Panc1 (cell line): ENCODE measurements around the gene AUP1.

Experiments used
- TCF7L2 ChIP-seq: IDR thresholded peaks from 2 replicates; pipeline ENCODE4 v1.6.1; 2011; ENCODE audit warnings: mild to moderate bottlenecking, low read depth, low read length, inconsistent platforms
- TF ChIP-seq, protein P1 (sequence below): fragments of 450-650 bp; IDR thresholded peaks from 2 replicates; pipeline ENCODE4 v1.5.1; 2017; ENCODE audit warnings: mild to moderate bottlenecking
- TF ChIP-seq, protein P2 (sequence below), 2 experiments: IDR thresholded peaks; 2 replicates each; pipeline ENCODE4 v1.6.1; 2011 to 2012; ENCODE audit warnings: low read depth in 2 of 2, control low read depth in 1 of 2, low read length in 1 of 2, mild to moderate bottlenecking in 1 of 2, moderate library complexity in 1 of 2; ENCODE audit not compliant: insufficient read depth in 1 of 2

DNA sequence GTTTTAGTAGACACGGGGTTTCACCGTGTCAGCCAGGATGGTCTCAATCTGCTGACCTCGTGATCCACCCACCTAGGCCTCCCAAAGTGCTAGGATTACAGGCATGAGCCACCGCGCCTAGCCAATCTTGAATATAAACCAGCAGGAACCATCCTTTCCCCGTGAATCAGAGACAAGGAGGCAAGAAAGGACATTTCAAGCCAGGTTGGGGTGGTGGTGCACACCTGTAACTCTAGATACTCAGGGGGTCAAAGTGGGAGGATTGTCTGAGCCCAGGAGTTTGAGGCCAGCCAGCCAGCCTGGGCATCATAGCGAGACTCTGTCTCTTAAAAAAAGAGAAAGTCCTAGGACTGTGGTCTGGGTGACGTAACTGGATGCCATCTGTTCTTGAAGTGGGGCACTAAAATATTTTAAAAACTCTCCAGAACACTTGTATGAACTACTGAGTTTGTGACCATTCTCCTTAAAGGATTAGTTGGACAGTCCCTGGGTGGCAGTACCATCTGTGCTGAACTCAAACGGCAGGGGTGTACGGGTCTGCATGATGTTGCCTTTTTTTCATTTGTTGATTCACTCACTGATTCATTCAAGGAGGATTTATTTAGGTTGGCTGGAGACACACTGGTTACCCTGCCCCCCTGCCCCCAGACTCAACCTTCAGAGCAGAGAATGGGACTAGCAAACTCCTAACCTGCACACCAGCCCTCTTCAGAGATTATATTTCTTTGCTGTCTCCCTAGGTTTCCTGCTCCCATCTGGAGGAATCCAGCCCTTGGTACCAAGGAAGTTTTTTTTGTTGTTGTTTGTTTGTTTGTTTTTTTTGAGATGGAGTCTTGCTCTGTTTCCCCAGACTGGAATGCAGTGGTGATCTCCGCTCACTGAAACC is 18.2 kb downstream of the AUP1 start:
- TF ChIP-seq, protein P1, sequence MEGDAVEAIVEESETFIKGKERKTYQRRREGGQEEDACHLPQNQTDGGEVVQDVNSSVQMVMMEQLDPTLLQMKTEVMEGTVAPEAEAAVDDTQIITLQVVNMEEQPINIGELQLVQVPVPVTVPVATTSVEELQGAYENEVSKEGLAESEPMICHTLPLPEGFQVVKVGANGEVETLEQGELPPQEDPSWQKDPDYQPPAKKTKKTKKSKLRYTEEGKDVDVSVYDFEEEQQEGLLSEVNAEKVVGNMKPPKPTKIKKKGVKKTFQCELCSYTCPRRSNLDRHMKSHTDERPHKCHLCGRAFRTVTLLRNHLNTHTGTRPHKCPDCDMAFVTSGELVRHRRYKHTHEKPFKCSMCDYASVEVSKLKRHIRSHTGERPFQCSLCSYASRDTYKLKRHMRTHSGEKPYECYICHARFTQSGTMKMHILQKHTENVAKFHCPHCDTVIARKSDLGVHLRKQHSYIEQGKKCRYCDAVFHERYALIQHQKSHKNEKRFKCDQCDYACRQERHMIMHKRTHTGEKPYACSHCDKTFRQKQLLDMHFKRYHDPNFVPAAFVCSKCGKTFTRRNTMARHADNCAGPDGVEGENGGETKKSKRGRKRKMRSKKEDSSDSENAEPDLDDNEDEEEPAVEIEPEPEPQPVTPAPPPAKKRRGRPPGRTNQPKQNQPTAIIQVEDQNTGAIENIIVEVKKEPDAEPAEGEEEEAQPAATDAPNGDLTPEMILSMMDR: no peak
- TF ChIP-seq, protein P2, sequence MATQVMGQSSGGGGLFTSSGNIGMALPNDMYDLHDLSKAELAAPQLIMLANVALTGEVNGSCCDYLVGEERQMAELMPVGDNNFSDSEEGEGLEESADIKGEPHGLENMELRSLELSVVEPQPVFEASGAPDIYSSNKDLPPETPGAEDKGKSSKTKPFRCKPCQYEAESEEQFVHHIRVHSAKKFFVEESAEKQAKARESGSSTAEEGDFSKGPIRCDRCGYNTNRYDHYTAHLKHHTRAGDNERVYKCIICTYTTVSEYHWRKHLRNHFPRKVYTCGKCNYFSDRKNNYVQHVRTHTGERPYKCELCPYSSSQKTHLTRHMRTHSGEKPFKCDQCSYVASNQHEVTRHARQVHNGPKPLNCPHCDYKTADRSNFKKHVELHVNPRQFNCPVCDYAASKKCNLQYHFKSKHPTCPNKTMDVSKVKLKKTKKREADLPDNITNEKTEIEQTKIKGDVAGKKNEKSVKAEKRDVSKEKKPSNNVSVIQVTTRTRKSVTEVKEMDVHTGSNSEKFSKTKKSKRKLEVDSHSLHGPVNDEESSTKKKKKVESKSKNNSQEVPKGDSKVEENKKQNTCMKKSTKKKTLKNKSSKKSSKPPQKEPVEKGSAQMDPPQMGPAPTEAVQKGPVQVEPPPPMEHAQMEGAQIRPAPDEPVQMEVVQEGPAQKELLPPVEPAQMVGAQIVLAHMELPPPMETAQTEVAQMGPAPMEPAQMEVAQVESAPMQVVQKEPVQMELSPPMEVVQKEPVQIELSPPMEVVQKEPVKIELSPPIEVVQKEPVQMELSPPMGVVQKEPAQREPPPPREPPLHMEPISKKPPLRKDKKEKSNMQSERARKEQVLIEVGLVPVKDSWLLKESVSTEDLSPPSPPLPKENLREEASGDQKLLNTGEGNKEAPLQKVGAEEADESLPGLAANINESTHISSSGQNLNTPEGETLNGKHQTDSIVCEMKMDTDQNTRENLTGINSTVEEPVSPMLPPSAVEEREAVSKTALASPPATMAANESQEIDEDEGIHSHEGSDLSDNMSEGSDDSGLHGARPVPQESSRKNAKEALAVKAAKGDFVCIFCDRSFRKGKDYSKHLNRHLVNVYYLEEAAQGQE (IDR thresholded peaks at IDR 0.05; ENCODE audit: insufficient read depth in 1 of 2, low read depth in 2 of 2, low read length in 1 of 2): no peak
- TF ChIP-seq TCF7L2: no peak
